GM12878 (cell line): ENCODE measurements around the gene CCDC97. TPM values are rescaled to one million over a fixed set of nuclear protein-coding genes. Genes with fewer than 3 reads are reported as not detected.

ENCODE experiments used
- BCL11A ChIP-seq: IDR thresholded peaks from 2 replicates; pipeline ENCODE4 v1.6.1; 2011; ENCODE audit warnings: low read depth, low read length
- DPF2 ChIP-seq: fragments of 450-650 bp; IDR thresholded peaks from 2 replicates; pipeline ENCODE4 v1.6.1; 2017; ENCODE audit warnings: mild to moderate bottlenecking
- NFYB ChIP-seq: IDR thresholded peaks from 2 replicates; pipeline ENCODE4 v1.6.1; 2011; ENCODE audit warnings: low read depth, mild to moderate bottlenecking, low read length, improper control_type of control experiment, moderate library complexity; ENCODE audit not compliant: insufficient read depth
- YY1 ChIP-seq: IDR thresholded peaks from 2 replicates; pipeline ENCODE4 v1.6.1; 2011; ENCODE audit warnings: low read depth, mild to moderate bottlenecking, low read length
- polyA plus RNA-seq, 11 experiments: library from polyadenylated mRNA; depleted of rRNA in 4 of 11; unstranded in 6 of 11; stranded (reverse) in 5 of 11; fragments of >200 nt; fragmentation: Nextera tagmentation in 4 of 11; fragmentation: Illumina TruSeq in 1 of 11; extraction: Ambion mirVana in 4 of 11; extraction: Trizol in 1 of 11; gene quantifications; 1 replicate in 1 of 11; 2 replicates in 10 of 11; pipeline versions ENCODE4 v1.2.1 to v1.2.3, GENCODE V29; 2011 to 2016; ENCODE audit warnings: inconsistent platforms in 2 of 11, missing spikeins in 2 of 11, low read depth in 1 of 11
- total RNA-seq, 4 experiments: library from RNA; depleted of rRNA in 3 of 4; stranded (reverse); fragments of >200 nt in 3 of 4; fragmentation: Illumina TruSeq in 1 of 4; extraction: Trizol in 1 of 4; gene quantifications; 2 replicates each; pipeline versions ENCODE4 v1.2.1 to v1.2.3, GENCODE V29; 2013 to 2021
- TF ChIP-seq, protein P1 (sequence below), 3 experiments: IDR thresholded peaks in 2 of 3; conservative IDR thresholded peaks in 1 of 3; 2 replicates each; pipeline ENCODE4 v1.5.1; 2011; ENCODE audit warnings: low read depth in 3 of 3, low read length in 3 of 3, mild to moderate bottlenecking in 3 of 3, control low read depth in 2 of 3, moderate library complexity in 2 of 3, inconsistent platforms in 1 of 3, mixed read lengths in 1 of 3; ENCODE audit not compliant: control insufficient read depth in 2 of 3, insufficient read depth in 1 of 3; ENCODE audit errors: extremely low read depth in 1 of 3
- TF ChIP-seq, protein P2 (sequence below): fragments of 450-650 bp; IDR thresholded peaks from 2 replicates; pipeline ENCODE4 v1.6.1; 2017; ENCODE audit warnings: mild to moderate bottlenecking

CCDC97 gene
- total and polyA plus RNA-seq, 10 of the 15 experiments (the other 5 are each of a cell fraction or from before 2014, with no cell fraction given): 1.8 to 34.1 (median 18.8) TPM

DNA sequence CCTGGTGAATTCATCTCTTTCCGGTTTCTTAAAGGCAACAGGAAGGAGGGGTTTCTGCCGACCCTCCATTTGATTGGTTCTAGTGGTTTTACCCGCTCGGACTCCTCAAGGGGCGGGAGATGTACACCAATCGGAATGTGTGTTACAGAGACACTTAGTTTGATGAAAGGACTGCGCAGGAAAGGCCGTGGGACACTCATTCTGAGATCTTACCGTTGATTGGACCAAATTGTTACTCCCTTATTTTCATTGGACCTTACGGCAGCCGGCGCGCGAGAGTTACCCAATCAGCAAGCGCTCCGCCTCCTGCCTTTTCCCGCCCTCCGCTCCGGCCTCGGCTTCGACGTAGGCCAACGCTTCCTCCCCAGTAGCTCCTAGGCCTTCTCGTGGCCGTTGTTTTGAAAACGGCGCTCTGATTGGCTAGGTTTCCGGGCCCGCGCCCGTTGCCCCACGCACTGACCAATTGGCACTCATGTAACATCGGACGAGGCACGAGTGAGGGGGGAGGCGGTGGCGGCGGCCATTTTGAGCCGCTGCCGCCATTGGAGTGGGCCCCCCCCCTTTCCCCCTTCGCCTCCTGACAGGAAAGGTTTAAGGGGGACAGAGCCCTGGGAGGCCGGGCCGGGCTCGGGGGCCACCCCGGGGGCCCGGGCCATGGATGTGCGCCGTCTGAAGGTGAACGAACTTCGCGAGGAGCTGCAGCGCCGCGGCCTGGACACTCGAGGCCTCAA lies 46.0 kb upstream of the CCDC97 start, which contains the start of gene HNRNPUL1 (continued):
- TF ChIP-seq, protein P1, sequence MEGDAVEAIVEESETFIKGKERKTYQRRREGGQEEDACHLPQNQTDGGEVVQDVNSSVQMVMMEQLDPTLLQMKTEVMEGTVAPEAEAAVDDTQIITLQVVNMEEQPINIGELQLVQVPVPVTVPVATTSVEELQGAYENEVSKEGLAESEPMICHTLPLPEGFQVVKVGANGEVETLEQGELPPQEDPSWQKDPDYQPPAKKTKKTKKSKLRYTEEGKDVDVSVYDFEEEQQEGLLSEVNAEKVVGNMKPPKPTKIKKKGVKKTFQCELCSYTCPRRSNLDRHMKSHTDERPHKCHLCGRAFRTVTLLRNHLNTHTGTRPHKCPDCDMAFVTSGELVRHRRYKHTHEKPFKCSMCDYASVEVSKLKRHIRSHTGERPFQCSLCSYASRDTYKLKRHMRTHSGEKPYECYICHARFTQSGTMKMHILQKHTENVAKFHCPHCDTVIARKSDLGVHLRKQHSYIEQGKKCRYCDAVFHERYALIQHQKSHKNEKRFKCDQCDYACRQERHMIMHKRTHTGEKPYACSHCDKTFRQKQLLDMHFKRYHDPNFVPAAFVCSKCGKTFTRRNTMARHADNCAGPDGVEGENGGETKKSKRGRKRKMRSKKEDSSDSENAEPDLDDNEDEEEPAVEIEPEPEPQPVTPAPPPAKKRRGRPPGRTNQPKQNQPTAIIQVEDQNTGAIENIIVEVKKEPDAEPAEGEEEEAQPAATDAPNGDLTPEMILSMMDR (IDR thresholded peaks at IDR 0.05 in 2 of 3, conservative IDR thresholded peaks at IDR 0.05 in 1 of 3; ENCODE audit: control insufficient read depth in 2 of 3, extremely low read depth in 1 of 3, insufficient read depth in 1 of 3, low read depth in 3 of 3, low read length in 3 of 3): peak; percentile 20 to 26 (median 24); a peak in 2 of 6 replicates
- TF ChIP-seq YY1: peak; percentile 99
- TF ChIP-seq, protein P2, sequence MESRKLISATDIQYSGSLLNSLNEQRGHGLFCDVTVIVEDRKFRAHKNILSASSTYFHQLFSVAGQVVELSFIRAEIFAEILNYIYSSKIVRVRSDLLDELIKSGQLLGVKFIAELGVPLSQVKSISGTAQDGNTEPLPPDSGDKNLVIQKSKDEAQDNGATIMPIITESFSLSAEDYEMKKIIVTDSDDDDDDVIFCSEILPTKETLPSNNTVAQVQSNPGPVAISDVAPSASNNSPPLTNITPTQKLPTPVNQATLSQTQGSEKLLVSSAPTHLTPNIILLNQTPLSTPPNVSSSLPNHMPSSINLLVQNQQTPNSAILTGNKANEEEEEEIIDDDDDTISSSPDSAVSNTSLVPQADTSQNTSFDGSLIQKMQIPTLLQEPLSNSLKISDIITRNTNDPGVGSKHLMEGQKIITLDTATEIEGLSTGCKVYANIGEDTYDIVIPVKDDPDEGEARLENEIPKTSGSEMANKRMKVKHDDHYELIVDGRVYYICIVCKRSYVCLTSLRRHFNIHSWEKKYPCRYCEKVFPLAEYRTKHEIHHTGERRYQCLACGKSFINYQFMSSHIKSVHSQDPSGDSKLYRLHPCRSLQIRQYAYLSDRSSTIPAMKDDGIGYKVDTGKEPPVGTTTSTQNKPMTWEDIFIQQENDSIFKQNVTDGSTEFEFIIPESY: no peak
- no peak for TF ChIP-seq BCL11A
- TF ChIP-seq DPF2: peak; percentile 88; the same call in 1 of the 2 replicates
- TF ChIP-seq NFYB: peak; percentile 97
- TF ChIP-seq, all 136 proteins: peak for 64
